ENCODE measurements around the gene IPO5.

- TF ChIP-seq POLR2AphosphoS5 (IDR thresholded peaks at IDR 0.05; ENCODE audit: low read depth, low read length) (no peak), POLR2A (IDR thresholded peaks at IDR 0.05; ENCODE audit: low read depth, low read length) (no peak), TAF1 (IDR thresholded peaks at IDR 0.05; ENCODE audit: low read depth, low read length) (no peak), POU2F2 (IDR thresholded peaks at IDR 0.05; ENCODE audit: low read depth, low read length) (no peak)
Observed at GRCh38 chr13:97938706-97939475, 14.6 kb upstream of the IPO5 start.
